Astrocyte (in vitro differentiated cells and primary cell): Measurements from ENCODE around the gene EP400.

Experiments used
- EZH2 ChIP-seq: IDR thresholded peaks from 2 replicates; pipeline ENCODE4 v1.6.1; 2012; ENCODE audit warnings: mild to moderate bottlenecking, low read length, inconsistent platforms; ENCODE audit not compliant: insufficient read depth
- TF ChIP-seq, protein P1 (sequence below): IDR thresholded peaks from 2 replicates; pipeline ENCODE4 v1.5.1; 2011; ENCODE audit warnings: low read depth, mild to moderate bottlenecking, inconsistent platforms, low read length, moderate library complexity; ENCODE audit not compliant: insufficient read depth

DNA sequence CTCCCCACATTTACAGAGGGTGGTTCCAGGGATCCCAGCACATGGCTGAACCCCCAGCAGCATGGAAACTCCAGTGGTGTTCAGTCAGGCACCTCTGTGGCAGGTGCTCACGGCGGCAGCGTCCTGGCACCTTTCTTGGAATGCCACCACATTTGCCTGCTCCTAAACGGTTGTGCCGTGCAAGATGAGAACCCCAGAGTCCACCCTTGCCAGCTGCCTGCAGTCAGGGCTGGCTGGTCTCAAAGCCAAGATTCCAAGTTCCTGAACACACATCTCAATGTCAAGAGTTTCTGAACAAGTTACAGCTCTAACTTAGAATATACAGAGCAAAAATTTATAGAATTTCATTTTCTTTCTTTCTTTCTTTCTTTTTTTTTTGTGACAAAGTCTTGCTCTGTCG is 155.7 kb downstream of the EP400 start:
- TF ChIP-seq, protein P1, sequence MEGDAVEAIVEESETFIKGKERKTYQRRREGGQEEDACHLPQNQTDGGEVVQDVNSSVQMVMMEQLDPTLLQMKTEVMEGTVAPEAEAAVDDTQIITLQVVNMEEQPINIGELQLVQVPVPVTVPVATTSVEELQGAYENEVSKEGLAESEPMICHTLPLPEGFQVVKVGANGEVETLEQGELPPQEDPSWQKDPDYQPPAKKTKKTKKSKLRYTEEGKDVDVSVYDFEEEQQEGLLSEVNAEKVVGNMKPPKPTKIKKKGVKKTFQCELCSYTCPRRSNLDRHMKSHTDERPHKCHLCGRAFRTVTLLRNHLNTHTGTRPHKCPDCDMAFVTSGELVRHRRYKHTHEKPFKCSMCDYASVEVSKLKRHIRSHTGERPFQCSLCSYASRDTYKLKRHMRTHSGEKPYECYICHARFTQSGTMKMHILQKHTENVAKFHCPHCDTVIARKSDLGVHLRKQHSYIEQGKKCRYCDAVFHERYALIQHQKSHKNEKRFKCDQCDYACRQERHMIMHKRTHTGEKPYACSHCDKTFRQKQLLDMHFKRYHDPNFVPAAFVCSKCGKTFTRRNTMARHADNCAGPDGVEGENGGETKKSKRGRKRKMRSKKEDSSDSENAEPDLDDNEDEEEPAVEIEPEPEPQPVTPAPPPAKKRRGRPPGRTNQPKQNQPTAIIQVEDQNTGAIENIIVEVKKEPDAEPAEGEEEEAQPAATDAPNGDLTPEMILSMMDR: no peak
- TF ChIP-seq EZH2: no peak
